H1 (cell line): ENCODE results near the gene ILKAP. TPM values are rescaled to one million over a fixed set of nuclear protein-coding genes. Genes with fewer than 3 reads are reported as not detected.

ENCODE experiments used
- CTCF ChIA-PET: fragments of 300-600 bp; sonication (Branson Sonifier 250); formaldehyde crosslinking; loops from one replicate; lab custom pipeline; 2021; ENCODE audit not compliant: partially characterized antibody; lab: Charles Lee
- POLR2A ChIA-PET: fragments of 300-600 bp; sonication (Branson Sonifier 250); formaldehyde crosslinking; loops from one replicate; lab custom pipeline; 2021; ENCODE audit warnings: inconsistent platforms; ENCODE audit not compliant: partially characterized antibody; lab: Charles Lee
- DNase-seq, 2 experiments: peaks; one replicate each; pipeline versions ENCODE4 v3.0.0 to v3.0.0-alpha.2; 2010 to 2022; ENCODE audit warnings: low spot score in 2 of 2, low read depth in 1 of 2, mixed read lengths in 1 of 2
- FAIRE-seq: peaks from 2 replicates; lab custom pipeline; 2011; peaks lifted over from hg19 to GRCh38; lab: Jason Lieb, UNC
- H2AFZ ChIP-seq: 2 replicates; pipeline ENCODE4 v1.8.1; 2012; ENCODE audit warnings: low read length, inconsistent platforms
- H2AK5ac ChIP-seq: 2 replicates; pipeline ENCODE4 v1.6.1; 2013; ENCODE audit warnings: low read depth, low read length
- H2BK120ac ChIP-seq: replicated peaks from 2 replicates; pipeline ENCODE3; 2013; ENCODE audit warnings: low read depth, low read length, inconsistent platforms
- H2BK12ac ChIP-seq: 2 replicates; pipeline ENCODE4 v1.6.1; 2013; ENCODE audit warnings: low read depth, low read length
- H2BK15ac ChIP-seq: 2 replicates; pipeline ENCODE4 v1.6.1; 2013; ENCODE audit warnings: low read length
- H2BK20ac ChIP-seq: 2 replicates; pipeline ENCODE4 v1.6.1; 2013; ENCODE audit warnings: low read length
- H2BK5ac ChIP-seq: 2 replicates; pipeline ENCODE4 v1.6.1; 2013; ENCODE audit warnings: low read depth, low read length
- H3K14ac ChIP-seq: 2 replicates; pipeline ENCODE4 v1.6.1; 2013; ENCODE audit warnings: inconsistent platforms; ENCODE audit not compliant: insufficient read length
- H3K18ac ChIP-seq: 2 replicates; pipeline ENCODE4 v1.6.1; 2013; ENCODE audit warnings: low read length; ENCODE audit errors: extremely low read depth
- H3K23ac ChIP-seq: 2 replicates; pipeline ENCODE4 v1.6.1; 2013; ENCODE audit warnings: inconsistent platforms; ENCODE audit not compliant: insufficient read length
- H3K23me2 ChIP-seq: 2 replicates; pipeline ENCODE4 v1.6.1; 2013; ENCODE audit warnings: low read depth, low read length
- H3K27ac ChIP-seq: 2 replicates; pipeline ENCODE4 v1.6.1; 2011; ENCODE audit warnings: low read depth, low read length, inconsistent platforms
- H3K27me3 ChIP-seq, 4 experiments: replicated peaks in 1 of 4; 1 replicate in 1 of 4; 2 replicates in 3 of 4; pipeline versions ENCODE4 v1.6.1 to v1.8.1; 2011 to 2013; ENCODE audit warnings: low read length in 3 of 4, mild to moderate bottlenecking in 3 of 4, inconsistent platforms in 2 of 4, mixed read lengths in 2 of 4, moderate library complexity in 1 of 4; ENCODE audit not compliant: control insufficient read depth in 3 of 4, insufficient read depth in 3 of 4; ENCODE audit errors: extremely low read depth in 1 of 4
- H3K36me3 ChIP-seq, 4 experiments: 2 replicates each; pipeline versions ENCODE4 v1.6.1 to v1.8.1; 2011 to 2013; ENCODE audit warnings: mild to moderate bottlenecking in 4 of 4, low read length in 3 of 4, moderate library complexity in 2 of 4, control low read depth in 1 of 4, inconsistent platforms in 1 of 4; ENCODE audit not compliant: insufficient read depth in 4 of 4, control insufficient read depth in 2 of 4
- H3K4ac ChIP-seq: replicated peaks from 2 replicates; pipeline ENCODE3; 2013; ENCODE audit warnings: low read length, low read depth, mixed read lengths, inconsistent platforms; ENCODE audit not compliant: insufficient read length
- H3K4me1 ChIP-seq, 4 experiments: replicated peaks in 1 of 4; 1 replicate in 1 of 4; 2 replicates in 3 of 4; pipeline versions ENCODE4 v1.6.1 to v1.8.1; 2011 to 2013; ENCODE audit warnings: low read length in 3 of 4, inconsistent platforms in 2 of 4, mixed read lengths in 1 of 4; ENCODE audit not compliant: insufficient read depth in 4 of 4, control insufficient read depth in 3 of 4
- H3K4me2 ChIP-seq, 2 experiments: 2 replicates each; pipeline versions ENCODE4 v1.6.1 to v1.8.1; 2011 to 2013; ENCODE audit warnings: low read depth in 2 of 2, low read length in 2 of 2, control low read depth in 1 of 2, inconsistent platforms in 1 of 2, mild to moderate bottlenecking in 1 of 2; ENCODE audit not compliant: insufficient read depth in 1 of 2
- H3K4me3 ChIP-seq, 4 experiments: fragments of 200-600, 300-600 bp in 1 of 4; sonication (generic), shearing (Covaris generic), sonication (Bioruptor Twin) in 1 of 4; 2 replicates each; pipeline versions ENCODE4 v1.5.1 to v1.8.1; 2011 to 2016; ENCODE audit warnings: low read length in 4 of 4, low read depth in 3 of 4, control low read depth in 2 of 4, inconsistent platforms in 2 of 4, mild to moderate bottlenecking in 2 of 4, mixed read lengths in 1 of 4, moderate library complexity in 1 of 4; ENCODE audit not compliant: insufficient read depth in 2 of 4; ENCODE audit errors: extremely low read depth in 1 of 4
- H3K56ac ChIP-seq: replicated peaks from 2 replicates; pipeline ENCODE3; 2013; ENCODE audit warnings: low read depth, mild to moderate bottlenecking, mixed read lengths, low read length, inconsistent platforms; ENCODE audit not compliant: insufficient read length
- H3K79me1 ChIP-seq: 2 replicates; pipeline ENCODE4 v1.6.1; 2013; ENCODE audit warnings: low read depth, low read length, control low read depth
- H3K79me2 ChIP-seq, 2 experiments: 2 replicates each; pipeline versions ENCODE4 v1.6.1 to v1.8.1; 2012 to 2013; ENCODE audit warnings: low read length in 2 of 2, mild to moderate bottlenecking in 2 of 2, inconsistent platforms in 1 of 2; ENCODE audit not compliant: insufficient read depth in 2 of 2, control insufficient read depth in 1 of 2
- H3K9ac ChIP-seq, 4 experiments: replicated peaks in 1 of 4; 1 replicate in 1 of 4; 2 replicates in 3 of 4; pipeline versions ENCODE4 v1.6.1 to v1.8.1; 2011 to 2013; ENCODE audit warnings: low read depth in 3 of 4, low read length in 3 of 4, control low read depth in 2 of 4, mild to moderate bottlenecking in 2 of 4, moderate library complexity in 2 of 4, inconsistent platforms in 1 of 4; ENCODE audit errors: extremely low read depth in 1 of 4
- H3K9me3 ChIP-seq, 2 experiments: 2 replicates each; pipeline versions ENCODE4 v1.6.1 to v1.8.1; 2012 to 2013; ENCODE audit warnings: mild to moderate bottlenecking in 2 of 2, moderate library complexity in 2 of 2, control low read depth in 1 of 2, inconsistent platforms in 1 of 2, low read depth in 1 of 2, low read length in 1 of 2, mixed read lengths in 1 of 2; ENCODE audit not compliant: insufficient read depth in 2 of 2
- H4K20me1 ChIP-seq, 2 experiments: replicated peaks in 1 of 2; 2 replicates each; pipeline versions ENCODE3 to v1.8.1; 2011 to 2013; ENCODE audit warnings: inconsistent platforms in 2 of 2, low read length in 2 of 2, mild to moderate bottlenecking in 1 of 2; ENCODE audit not compliant: insufficient read depth in 2 of 2, control insufficient read depth in 1 of 2
- H4K5ac ChIP-seq: 2 replicates; pipeline ENCODE4 v1.6.1; 2013; ENCODE audit warnings: low read length, low read depth, mixed read lengths, inconsistent platforms; ENCODE audit not compliant: insufficient read length
- H4K8ac ChIP-seq: 2 replicates; pipeline ENCODE4 v1.8.0; 2013; ENCODE audit warnings: mild to moderate bottlenecking, moderate library complexity, low read length, inconsistent platforms; ENCODE audit not compliant: insufficient read depth; ENCODE audit errors: extremely low read depth
- H4K91ac ChIP-seq: replicated peaks from 2 replicates; pipeline ENCODE3; 2013; ENCODE audit warnings: low read length, mixed read lengths, inconsistent platforms; ENCODE audit not compliant: insufficient read length
- CHD1 ChIP-seq: IDR thresholded peaks from 2 replicates; pipeline ENCODE4 v1.6.1; 2012; ENCODE audit warnings: low read depth, low read length, improper control_type of control experiment
- CTBP2 ChIP-seq: IDR thresholded peaks from 2 replicates; pipeline ENCODE4 v1.7.0; 2011; ENCODE audit warnings: borderline replicate concordance, mild to moderate bottlenecking, moderate library complexity, mixed read lengths, low read length; ENCODE audit not compliant: insufficient read depth, insufficient read length
- GABPA ChIP-seq: IDR thresholded peaks from 2 replicates; pipeline ENCODE4 v1.6.1; 2011; ENCODE audit warnings: mild to moderate bottlenecking, low read length, moderate library complexity, borderline replicate concordance; ENCODE audit not compliant: insufficient read depth
- KDM5A ChIP-seq: fragments of 200-600 bp; IDR thresholded peaks from 2 replicates; pipeline ENCODE4 v1.7.1; 2012; ENCODE audit warnings: mild to moderate bottlenecking, low read length, inconsistent platforms, mixed read lengths
- PHF8 ChIP-seq: fragments of 200-600 bp; sonication (generic); conservative IDR thresholded peaks from 2 replicates; pipeline ENCODE4 v1.7.1; 2012; ENCODE audit warnings: low read depth, mild to moderate bottlenecking, inconsistent platforms, low read length, moderate library complexity
- POLR2AphosphoS5 ChIP-seq: IDR thresholded peaks from 2 replicates; pipeline ENCODE4 v1.6.1; 2011; ENCODE audit warnings: low read depth, low read length
- RBBP5 ChIP-seq: IDR thresholded peaks from 2 replicates; pipeline ENCODE4 v1.7.1; 2012; ENCODE audit warnings: low read depth, mild to moderate bottlenecking, inconsistent platforms, low read length, moderate library complexity, borderline replicate concordance
- TAF1 ChIP-seq: IDR thresholded peaks from 2 replicates; pipeline ENCODE4 v1.6.1; 2011; ENCODE audit warnings: mild to moderate bottlenecking, low read depth, low read length
- WGBS, 2 experiments: shearing (Covaris generic) in 1 of 2; methylation state at CpG; one replicate each; pipeline versions ENCODE4 v1.1.6 to v1.1.7; 2013 to 2015; ENCODE audit warnings: low lambda C conversion rate in 2 of 2, mixed read lengths in 2 of 2, inconsistent platforms in 1 of 2, low coverage in 1 of 2, missing lambda C conversion rate in 1 of 2; ENCODE audit not compliant: insufficient replicate concordance in 2 of 2, insufficient coverage in 1 of 2, insufficient read length in 1 of 2; ENCODE audit errors: extremely low coverage in 1 of 2, missing lambda C conversion rate in 1 of 2; 5-methylcytosine and 5-hydroxymethylcytosine counted together
- polyA plus RNA-seq, 7 experiments: library from polyadenylated mRNA; depleted of rRNA in 3 of 7; stranded (reverse) in 5 of 7; unstranded in 2 of 7; fragments of >200 nt in 5 of 7; fragments of 200-250 nt in 2 of 7; gene quantifications; 1 replicate in 5 of 7; 2 replicates in 1 of 7; 4 replicates in 1 of 7; pipeline versions ENCODE4 v1.2.1 to v1.2.3, GENCODE V29; 2011 to 2013; ENCODE audit warnings: missing spikeins in 2 of 7, mixed read lengths in 2 of 7
- total RNA-seq: library from RNA; stranded (reverse); fragmentation: NEBNext Ultra II Directional; extraction: Animal tissue kit (Norgen Biotek cat#: 25700); gene quantifications from 2 replicates; pipeline ENCODE4 v1.2.1, GENCODE V29; 2021
- TF ChIP-seq, protein P1 (sequence below): IDR thresholded peaks from 2 replicates; pipeline ENCODE4 v1.6.1; 2012; ENCODE audit warnings: low read length, inconsistent platforms
- TF ChIP-seq, protein P2 (sequence below): IDR thresholded peaks from 2 replicates; pipeline ENCODE4 v1.6.1; 2012; ENCODE audit warnings: inconsistent platforms

Gene ILKAP
- total and polyA plus RNA-seq, 2 of the 8 experiments (the other 6 are each of a cell fraction or from before 2014, with no cell fraction given) = 23.5 to 33.8 TPM

DNA sequence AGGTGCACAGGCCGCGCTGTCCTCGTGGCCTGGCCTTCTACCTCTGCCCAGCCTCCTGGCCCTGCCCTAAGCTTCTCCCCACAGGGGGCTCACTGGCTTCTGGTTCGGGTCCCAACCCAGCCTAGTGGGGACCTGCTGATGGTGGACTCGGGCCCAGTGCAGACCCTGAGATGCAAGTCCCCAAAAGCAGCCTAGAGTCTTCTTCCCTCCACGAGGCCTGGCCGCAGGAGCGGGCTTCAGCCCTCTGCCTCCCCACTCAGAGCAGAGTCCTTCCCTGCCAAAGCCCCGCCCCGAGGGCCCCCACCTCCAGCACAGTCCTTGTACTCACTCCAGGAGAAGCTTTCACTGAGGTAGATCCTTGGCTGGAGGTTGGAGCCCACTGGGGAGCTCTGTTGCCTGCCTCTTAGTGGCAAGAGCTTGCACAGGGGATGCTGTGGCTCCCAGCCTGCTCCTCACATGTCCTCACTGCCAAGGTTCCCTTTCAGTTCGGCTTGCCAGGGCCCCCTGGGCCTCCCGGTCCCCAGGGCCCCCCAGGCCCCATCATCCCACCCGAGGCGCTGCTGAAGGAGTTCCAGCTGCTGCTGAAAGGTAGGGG, 41.1 kb downstream of the ILKAP start:
- peaks cover 13% of the 10 kb centered on the region; the same call in 1 of the 2 replicates for H3K23me2 ChIP-seq
- H3K79me2 ChIP-seq = no peaks in the 10 kb centered on the region
- no peak overlapping the region for H2BK5ac ChIP-seq
- peaks cover 6% of the 10 kb centered on the region in 2 experiments for H4K20me1 ChIP-seq
- no peak overlapping the region for H3K56ac ChIP-seq
- H3K79me1 ChIP-seq = no peaks in the 10 kb centered on the region
- H4K8ac ChIP-seq = no peak overlapping the region
- no peak overlapping the region for H3K4ac ChIP-seq
- no peak overlapping the region for H3K14ac ChIP-seq
- WGBS, 2 experiments = 89% methylated on average over 12 of the region's 14 CpGs; no CpG with 5 or more reads in 1 of the 2 experiments
- no peak overlapping the region for H2BK15ac ChIP-seq
- H3K23ac ChIP-seq = no peak overlapping the region
- no peak overlapping the region for H4K91ac ChIP-seq
- no peak overlapping the region for H3K4me3 ChIP-seq
- H2BK120ac ChIP-seq = no peak overlapping the region
- DNase-seq (no peak), FAIRE-seq (no peak)
- H2AK5ac ChIP-seq = no peak overlapping the region
- H3K18ac ChIP-seq = no peak overlapping the region
- H2BK12ac ChIP-seq = no peak overlapping the region
- H3K9me3 ChIP-seq = no peaks in the 10 kb centered on the region
- H3K4me2 ChIP-seq = no peak overlapping the region; a peak in 1 of 4 replicates
- H3K9ac ChIP-seq = no peak overlapping the region
- no peak overlapping the region for H4K5ac ChIP-seq
- H3K36me3 ChIP-seq = no peaks in the 10 kb centered on the region; a peak in 1 of 8 replicates
- no peak overlapping the region for H2BK20ac ChIP-seq
- ChIA-PET CTCF (interaction anchor here (0.9 to 1.6 kb wide), 4 partner anchors 8 to 239 kb away, joined by 3 to 6 read pairs (median 4); no protein-coding TSS in a partner anchor), POLR2A (interaction anchor here (0.8 to 1.8 kb wide), 4 partner anchors 8 to 85 kb away, joined by 3 to 5 read pairs (median 4); partner anchors contain the start of gene HES6)
- no peak overlapping the region for H3K27ac ChIP-seq
- H3K4me1 ChIP-seq = peaks cover 0 to 20% (median 5%) of the 10 kb centered on the region in 4 experiments; a peak in 5 of 7 replicates
- H3K27me3 ChIP-seq = peaks cover 21 to 65% (median 49%) of the 10 kb centered on the region in 4 experiments
- H2AFZ ChIP-seq = no peak overlapping the region
- TF ChIP-seq CHD1 (no peak), KDM5A (no peak), GABPA (no peak), TAF1 (no peak), CTBP2 (no peak), RBBP5 (no peak), PHF8 (no peak), POLR2AphosphoS5 (no peak)
- TF ChIP-seq, protein P1, sequence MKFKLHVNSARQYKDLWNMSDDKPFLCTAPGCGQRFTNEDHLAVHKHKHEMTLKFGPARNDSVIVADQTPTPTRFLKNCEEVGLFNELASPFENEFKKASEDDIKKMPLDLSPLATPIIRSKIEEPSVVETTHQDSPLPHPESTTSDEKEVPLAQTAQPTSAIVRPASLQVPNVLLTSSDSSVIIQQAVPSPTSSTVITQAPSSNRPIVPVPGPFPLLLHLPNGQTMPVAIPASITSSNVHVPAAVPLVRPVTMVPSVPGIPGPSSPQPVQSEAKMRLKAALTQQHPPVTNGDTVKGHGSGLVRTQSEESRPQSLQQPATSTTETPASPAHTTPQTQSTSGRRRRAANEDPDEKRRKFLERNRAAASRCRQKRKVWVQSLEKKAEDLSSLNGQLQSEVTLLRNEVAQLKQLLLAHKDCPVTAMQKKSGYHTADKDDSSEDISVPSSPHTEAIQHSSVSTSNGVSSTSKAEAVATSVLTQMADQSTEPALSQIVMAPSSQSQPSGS = no peak
- TF ChIP-seq, protein P2, sequence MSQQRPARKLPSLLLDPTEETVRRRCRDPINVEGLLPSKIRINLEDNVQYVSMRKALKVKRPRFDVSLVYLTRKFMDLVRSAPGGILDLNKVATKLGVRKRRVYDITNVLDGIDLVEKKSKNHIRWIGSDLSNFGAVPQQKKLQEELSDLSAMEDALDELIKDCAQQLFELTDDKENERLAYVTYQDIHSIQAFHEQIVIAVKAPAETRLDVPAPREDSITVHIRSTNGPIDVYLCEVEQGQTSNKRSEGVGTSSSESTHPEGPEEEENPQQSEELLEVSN = no peak
